Neuron (in vitro differentiated cells): ENCODE data around the gene MRPL10.

ENCODE experiments used
- H2AFZ ChIP-seq: one replicate; pipeline ENCODE4 v1.6.1; 2013; ENCODE audit warnings: low read depth, mild to moderate bottlenecking, inconsistent platforms, low read length, moderate library complexity
- H3K27me3 ChIP-seq: one replicate; pipeline ENCODE4 v1.6.1; 2013; ENCODE audit warnings: low read length; ENCODE audit not compliant: insufficient read depth
- H3K36me3 ChIP-seq: one replicate; pipeline ENCODE4 v1.6.1; 2013; ENCODE audit warnings: low read length; ENCODE audit not compliant: insufficient read depth
- H3K4me1 ChIP-seq: one replicate; pipeline ENCODE4 v1.6.1; 2013; ENCODE audit warnings: low read length; ENCODE audit not compliant: insufficient read depth
- H3K4me3 ChIP-seq: 2 replicates; pipeline ENCODE4 v1.5.1; 2013; ENCODE audit warnings: mild to moderate bottlenecking, low read length, moderate library complexity
- H3K9me3 ChIP-seq: one replicate; pipeline ENCODE4 v1.6.1; 2013; ENCODE audit warnings: low read length

MRPL10 gene

GRCh38 chr17:47811709-47812108 lies 19.6 kb downstream of the MRPL10 start:
- Histone ChIP-seq H3K27me3 (no peaks in the 10 kb centered on the region), H3K9me3 (no peaks in the 10 kb centered on the region), H3K4me1 (peaks cover 3% of the 10 kb centered on the region), H3K36me3 (peaks cover 23% of the 10 kb centered on the region), H2AFZ (no peak overlapping the region), H3K4me3 (no peak overlapping the region)

DNA sequence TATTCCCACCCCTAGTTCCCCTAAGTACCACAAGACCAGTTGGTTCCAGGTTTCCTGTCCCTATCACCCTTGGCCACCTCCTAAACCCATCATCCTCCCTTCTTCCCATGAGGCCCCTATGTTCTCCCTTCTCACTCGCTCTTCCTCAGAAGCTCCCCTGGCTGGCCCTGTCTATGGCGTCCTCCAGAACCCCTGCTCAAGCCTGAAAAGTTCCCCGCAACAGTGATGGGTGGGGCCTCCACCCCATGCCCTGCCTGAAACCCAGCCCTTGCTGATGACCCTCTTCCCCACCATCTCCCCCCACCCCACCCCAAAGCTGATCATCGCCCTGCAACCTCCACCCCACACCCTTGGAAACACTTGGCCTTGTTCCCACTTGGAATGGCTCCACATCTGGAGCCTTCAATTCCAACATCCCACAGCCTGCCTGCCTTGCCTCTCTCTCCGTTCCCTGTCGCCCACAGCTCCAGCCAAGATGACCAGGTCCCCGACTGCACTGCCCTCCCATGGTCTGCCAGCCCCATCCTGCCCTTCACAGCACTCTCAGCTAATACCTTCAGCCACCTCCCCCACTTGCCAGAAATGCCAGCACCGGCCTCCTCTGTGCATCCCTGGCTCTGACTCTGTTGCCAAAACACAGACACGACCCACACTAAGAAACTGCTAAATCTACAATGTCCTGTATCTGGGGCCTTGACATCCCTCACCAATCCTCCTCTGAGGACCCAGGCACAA lies 20.3 kb downstream of the MRPL10 start:
- H3K4me3 ChIP-seq: no peak overlapping the region
- no peaks in the 10 kb centered on the region for H3K9me3 ChIP-seq
- H3K27me3 ChIP-seq: no peaks in the 10 kb centered on the region
- no peak overlapping the region for H2AFZ ChIP-seq
- H3K36me3 ChIP-seq: peaks cover 21% of the 10 kb centered on the region
- H3K4me1 ChIP-seq: peaks cover 3% of the 10 kb centered on the region

DNA sequence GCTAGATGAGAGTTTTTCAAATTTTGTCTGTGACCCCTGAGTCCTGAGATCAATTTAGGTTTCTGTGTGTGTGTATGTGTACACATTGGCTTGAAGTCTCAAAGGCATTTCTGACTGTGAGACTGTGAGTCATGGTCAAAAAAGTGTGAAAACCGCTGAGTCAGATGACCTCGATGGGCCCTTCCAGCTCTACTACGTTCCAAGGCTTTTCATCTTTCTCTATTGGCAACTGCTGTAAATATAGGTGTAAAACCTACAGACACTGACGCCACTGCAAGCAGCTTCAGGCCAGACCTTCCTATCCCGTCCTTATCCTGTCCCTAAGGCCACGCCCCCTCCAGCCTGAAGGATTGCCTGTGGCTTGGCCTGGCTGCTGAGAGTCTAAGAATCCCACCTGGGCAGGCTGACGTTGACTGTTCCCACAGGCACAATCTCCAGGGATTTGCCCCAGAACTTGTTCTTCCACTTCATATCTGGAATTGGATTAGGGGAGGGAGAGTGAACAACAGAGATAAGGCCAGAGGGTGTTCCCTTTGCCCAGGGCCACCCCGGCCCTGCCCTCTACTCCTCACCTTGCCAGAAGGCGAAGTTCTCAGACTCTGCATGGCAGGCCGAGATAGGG lies 21.0 kb downstream of the MRPL10 start:
- Histone ChIP-seq H2AFZ (no peak overlapping the region), H3K4me3 (no peak overlapping the region), H3K36me3 (peaks cover 16% of the 10 kb centered on the region), H3K27me3 (no peaks in the 10 kb centered on the region), H3K4me1 (peaks cover 3% of the 10 kb centered on the region), H3K9me3 (no peaks in the 10 kb centered on the region)

DNA sequence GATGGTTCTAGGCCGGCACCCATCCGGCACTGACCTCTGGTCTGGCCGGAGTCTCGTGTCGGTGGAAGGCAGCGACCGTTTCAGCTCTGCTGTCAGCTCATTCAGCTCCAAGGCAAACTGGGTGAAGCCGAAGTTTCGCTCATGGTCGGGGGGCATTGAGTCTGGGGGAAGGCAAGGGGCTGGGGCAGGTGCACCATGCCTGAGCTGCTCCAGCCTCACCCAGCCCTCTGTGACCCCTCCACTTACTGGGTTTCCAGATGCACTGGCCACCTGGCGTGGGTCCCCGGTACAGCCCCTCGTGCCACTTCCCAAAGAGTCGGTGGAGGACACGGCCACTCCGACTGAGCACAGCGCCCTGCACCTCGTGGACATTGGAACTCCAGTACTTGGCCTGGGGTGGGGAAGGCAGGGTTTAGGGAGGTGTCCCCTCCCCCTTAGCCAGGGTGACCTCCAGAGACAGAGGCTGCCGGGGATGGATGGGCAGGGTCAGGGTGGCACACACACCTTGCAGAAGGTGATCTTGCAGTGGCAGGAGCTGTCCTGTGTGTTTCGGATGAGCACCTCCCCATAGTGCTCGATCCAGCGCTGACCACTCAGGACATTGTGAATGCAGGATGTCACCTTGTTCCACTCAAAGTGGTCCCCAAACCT lies 22.4 kb downstream of the MRPL10 start:
- Histone ChIP-seq H3K36me3 (peaks cover 12% of the 10 kb centered on the region), H3K4me1 (peaks cover 3% of the 10 kb centered on the region), H3K4me3 (no peak overlapping the region), H2AFZ (no peak overlapping the region), H3K9me3 (no peaks in the 10 kb centered on the region), H3K27me3 (peaks cover under 1% of the 10 kb centered on the region)

DNA sequence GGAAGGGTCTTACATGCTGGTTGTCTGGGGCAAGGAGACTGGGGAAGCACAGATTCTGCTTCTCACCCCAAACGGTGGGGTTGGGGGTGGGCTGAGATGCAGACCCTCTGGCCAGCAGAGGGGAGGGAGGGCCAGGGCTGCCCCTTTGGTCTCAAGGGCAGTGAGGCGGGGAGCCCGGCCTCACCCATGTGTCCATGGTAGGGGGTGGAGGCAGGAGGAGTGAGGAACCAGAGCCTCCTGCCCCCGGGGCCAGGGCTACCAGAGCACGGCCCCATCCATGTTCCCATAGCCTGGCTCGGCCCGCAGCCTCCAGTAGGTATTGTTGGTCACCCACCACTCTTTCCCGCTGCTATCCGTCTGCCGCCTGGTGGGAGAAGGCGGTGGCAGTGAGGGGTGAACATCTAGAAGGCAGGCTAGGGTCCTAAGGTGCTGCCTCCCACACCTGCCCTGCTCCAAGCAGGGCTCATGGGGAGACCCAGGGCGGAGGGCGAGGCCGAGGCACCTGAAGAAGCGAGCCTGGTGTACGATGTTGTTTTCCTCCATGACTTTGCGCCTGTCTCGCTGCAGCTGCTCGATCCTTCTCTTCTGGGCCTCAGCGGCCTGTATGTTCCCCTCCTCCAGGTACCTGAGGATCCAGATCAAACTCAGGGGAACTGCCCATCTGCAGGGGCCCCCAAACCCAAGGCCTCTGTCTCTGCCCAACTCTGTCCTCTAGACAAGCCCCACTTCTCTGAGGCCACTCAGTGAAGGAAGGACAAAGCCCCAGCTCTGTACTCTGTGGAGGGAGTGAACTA lies 23.1 kb downstream of the MRPL10 start:
- peaks cover 8% of the 10 kb centered on the region for H3K27me3 ChIP-seq
- no peak overlapping the region for H3K4me3 ChIP-seq
- H3K4me1 ChIP-seq: peaks cover 3% of the 10 kb centered on the region
- H3K36me3 ChIP-seq: peaks cover 12% of the 10 kb centered on the region
- no peaks in the 10 kb centered on the region for H3K9me3 ChIP-seq
- H2AFZ ChIP-seq: no peak overlapping the region

- peaks cover 9% of the 10 kb centered on the region for H3K27me3 ChIP-seq
- H3K36me3 ChIP-seq: peaks cover 12% of the 10 kb centered on the region
- no peak overlapping the region for H3K4me3 ChIP-seq
- H3K9me3 ChIP-seq: no peaks in the 10 kb centered on the region
- H2AFZ ChIP-seq: no peak overlapping the region
- peaks cover 3% of the 10 kb centered on the region for H3K4me1 ChIP-seq
These were observed 23.9 kb downstream of the MRPL10 start for GRCh38 chr17:47807421-47807820.

DNA sequence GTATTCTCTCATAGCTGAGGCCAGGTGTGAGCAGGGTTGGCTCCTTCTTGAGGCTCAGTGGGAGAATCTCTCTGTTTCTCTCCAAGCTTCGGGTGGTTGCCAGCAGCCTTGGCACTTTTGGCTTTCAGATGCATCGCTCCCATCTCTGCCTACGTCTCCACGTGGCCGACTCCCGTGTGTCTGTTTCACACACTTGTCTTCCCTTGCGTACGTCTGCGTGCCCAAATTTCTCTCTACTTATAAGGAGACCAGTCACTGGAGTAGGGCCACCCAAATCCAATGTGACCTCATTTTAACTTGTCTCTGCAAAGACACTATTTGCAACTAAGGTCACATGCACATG lies 24.5 kb downstream of the MRPL10 start:
- Histone ChIP-seq H3K4me1 (peaks cover 3% of the 10 kb centered on the region), H3K36me3 (peaks cover 12% of the 10 kb centered on the region), H3K4me3 (no peak overlapping the region)

DNA sequence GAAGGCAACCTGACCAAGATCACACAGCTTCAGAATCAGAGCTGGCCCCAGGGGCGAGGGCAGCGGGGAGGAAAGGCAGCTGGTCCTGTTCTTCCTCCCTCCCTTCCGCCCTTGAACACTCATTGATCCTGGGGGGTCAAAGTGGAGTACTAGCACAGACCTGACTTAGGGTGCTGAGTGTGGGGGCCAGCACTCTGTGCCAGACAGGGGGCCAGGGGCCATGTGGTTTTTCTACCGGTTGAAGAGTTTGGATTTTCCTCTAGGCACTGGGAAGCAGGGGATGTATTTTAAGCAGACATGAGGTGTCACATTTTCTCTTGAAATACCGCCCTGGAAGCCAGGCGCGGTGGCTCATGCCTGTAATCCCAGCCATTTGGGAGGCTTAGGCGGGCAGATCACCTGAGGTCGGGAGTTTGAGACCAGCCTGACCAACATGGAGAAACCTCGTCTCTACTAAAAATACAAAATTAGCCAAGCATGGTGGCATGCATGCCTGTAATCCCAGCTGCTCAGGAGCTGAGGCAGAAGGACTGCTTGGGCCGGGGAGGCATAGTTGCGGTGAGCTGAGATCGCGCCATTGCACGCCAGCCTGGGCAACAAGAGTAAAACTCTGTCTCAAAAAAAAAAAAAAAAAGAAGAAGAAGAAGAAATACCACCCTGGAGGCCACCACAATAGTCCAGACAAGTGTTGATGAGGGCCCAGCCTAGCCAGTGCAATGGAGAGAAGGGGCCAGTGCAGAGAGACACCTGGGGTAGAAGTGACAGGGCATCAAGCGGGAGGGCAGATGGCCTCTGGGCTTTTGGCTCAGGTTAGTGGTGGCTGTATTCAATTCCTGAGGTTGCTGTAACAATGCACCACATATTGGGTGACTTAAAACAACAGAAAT lies 25.1 kb downstream of the MRPL10 start:
- Histone ChIP-seq H3K36me3 (peaks cover 12% of the 10 kb centered on the region), H3K9me3 (no peaks in the 10 kb centered on the region)

More for the DNA sequence above, 24.5 kb downstream of the MRPL10 start:
- Histone ChIP-seq H3K9me3 (no peaks in the 10 kb centered on the region), H2AFZ (no peak overlapping the region), H3K27me3 (peaks cover 11% of the 10 kb centered on the region)

DNA sequence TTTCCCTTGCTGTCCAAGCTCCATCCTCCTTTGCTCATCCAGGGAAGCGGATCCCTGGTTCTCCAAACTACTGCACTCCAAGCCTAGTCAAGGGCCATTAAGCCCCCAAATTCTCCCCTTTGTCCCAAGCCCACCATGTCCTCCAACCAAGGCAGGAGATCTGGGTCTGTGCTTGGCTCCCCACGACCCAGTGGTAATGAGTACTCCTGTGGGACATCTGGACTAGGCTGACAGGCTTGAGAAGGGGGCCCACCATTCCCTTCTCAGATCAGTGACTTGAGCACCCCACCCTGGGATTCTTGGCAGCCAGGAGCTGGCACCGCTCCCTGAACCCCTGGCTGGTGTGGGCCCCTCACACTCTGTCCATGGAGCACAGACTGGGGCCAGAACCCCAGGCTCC lies 26.9 kb downstream of the MRPL10 start:
- no peak overlapping the region for H3K4me3 ChIP-seq
- H3K36me3 ChIP-seq: peaks cover 12% of the 10 kb centered on the region
- H3K27me3 ChIP-seq: peaks cover 26% of the 10 kb centered on the region
- no peak overlapping the region for H2AFZ ChIP-seq
- H3K9me3 ChIP-seq: no peaks in the 10 kb centered on the region
- no peaks in the 10 kb centered on the region for H3K4me1 ChIP-seq

More for the DNA sequence above, 25.1 kb downstream of the MRPL10 start:
- Histone ChIP-seq H3K27me3 (peaks cover 17% of the 10 kb centered on the region), H2AFZ (no peak overlapping the region), H3K4me3 (no peak overlapping the region), H3K4me1 (peaks cover 3% of the 10 kb centered on the region)

GRCh38 chr17:47803751-47804150 lies 27.6 kb downstream of the MRPL10 start:
- Histone ChIP-seq H3K36me3 (peaks cover 9% of the 10 kb centered on the region), H3K4me3 (no peak overlapping the region), H3K4me1 (no peaks in the 10 kb centered on the region), H3K27me3 (peaks cover 26% of the 10 kb centered on the region), H2AFZ (no peak overlapping the region), H3K9me3 (no peaks in the 10 kb centered on the region)

- H3K9me3 ChIP-seq: no peaks in the 10 kb centered on the region
- H3K27me3 ChIP-seq: peaks cover 29% of the 10 kb centered on the region
- no peak overlapping the region for H2AFZ ChIP-seq
- no peak overlapping the region for H3K4me3 ChIP-seq
- H3K4me1 ChIP-seq: no peaks in the 10 kb centered on the region
- peaks cover 4% of the 10 kb centered on the region for H3K36me3 ChIP-seq
These were observed 28.1 kb downstream of the MRPL10 start for GRCh38 chr17:47803201-47803600.

DNA sequence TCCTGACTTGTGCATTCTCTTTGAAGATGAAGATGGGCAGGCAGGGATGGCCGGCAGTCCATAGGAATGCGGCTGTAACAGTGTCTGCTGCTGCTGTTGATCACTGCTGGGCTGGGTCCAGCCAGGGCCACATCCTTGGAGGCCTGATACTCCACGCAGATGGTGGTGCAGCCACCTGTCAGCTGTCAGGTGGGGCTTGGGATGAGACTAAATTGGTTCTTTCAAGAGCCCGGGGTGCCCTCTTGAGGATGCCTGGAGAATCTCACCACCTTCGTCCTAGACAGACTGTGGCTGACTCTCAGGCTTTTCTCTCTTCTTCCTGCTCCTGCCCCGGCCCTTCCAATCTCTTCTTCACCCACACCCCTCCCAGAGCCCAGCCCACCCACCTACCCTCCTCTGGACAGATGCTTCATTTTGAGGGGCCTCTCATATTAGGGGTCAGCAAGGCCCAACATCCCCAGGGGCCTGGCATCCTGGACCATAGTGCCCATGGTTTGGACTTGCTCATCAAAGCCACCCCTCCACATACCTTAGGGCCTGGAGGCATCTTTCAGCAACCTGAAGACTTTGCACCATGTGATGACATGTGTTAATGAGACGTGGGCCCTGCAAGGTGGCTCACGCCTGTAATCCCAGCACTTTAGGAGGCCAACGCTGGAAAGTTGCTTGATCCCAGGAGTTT lies 28.9 kb downstream of the MRPL10 start:
- Histone ChIP-seq H2AFZ (no peak overlapping the region), H3K27me3 (peaks cover 35% of the 10 kb centered on the region)

More for the DNA sequence above, 28.9 kb downstream of the MRPL10 start:
- Histone ChIP-seq H3K9me3 (no peaks in the 10 kb centered on the region), H3K36me3 (no peaks in the 10 kb centered on the region), H3K4me1 (no peaks in the 10 kb centered on the region), H3K4me3 (no peak overlapping the region)
